HG02981 (cell line): Measurements from ENCODE around the gene DIP2B.

ENCODE experiments used
- ATAC-seq: cut with Tn5 transposase; IDR thresholded peaks from one replicate; pipeline ENCODE4 v1.9.1; 2021; ENCODE audit warnings: mild to moderate bottlenecking, moderate library complexity; ENCODE audit not compliant: unreplicated experiment

Gene DIP2B

DNA sequence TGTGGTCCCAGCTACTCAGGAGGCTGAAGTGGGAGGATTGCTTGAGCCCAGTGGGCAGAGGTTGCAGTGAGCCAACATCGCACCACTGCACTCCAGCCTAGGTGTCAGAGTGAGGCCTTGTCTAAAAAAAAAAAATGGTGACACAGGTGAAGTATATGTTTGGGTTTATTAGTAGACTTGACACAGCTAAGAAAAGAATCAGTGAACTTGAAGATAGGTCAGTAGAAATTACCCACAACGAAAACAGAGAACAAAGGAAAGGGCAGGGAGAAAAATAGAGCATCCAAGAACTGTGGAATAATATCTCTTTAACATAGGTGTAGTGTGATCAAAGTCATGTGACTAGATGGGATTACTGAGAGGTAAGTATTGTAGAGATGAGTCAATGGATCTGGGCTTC, 282.8 kb downstream of the DIP2B start:
- no peak for ATAC-seq

DNA sequence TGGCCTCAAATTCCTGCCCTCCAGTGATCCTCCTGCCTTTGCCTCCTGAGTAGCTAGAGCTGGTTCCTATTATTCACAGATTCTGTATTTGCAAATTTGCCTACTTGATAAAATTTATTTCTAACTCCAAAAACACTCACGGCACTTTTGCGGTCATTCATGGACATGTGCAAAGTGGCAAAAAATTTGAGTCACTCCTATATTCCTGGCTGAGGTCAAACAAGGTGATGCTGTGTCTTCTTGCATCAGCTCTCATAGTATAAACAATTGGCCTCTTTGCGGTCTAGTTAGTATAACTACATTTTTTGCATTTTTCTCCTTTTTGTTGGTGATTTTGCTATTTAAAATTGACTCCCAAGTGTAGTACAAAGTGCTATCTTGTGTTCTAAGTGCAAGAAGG, 283.8 kb downstream of the DIP2B start:
- no peak for ATAC-seq

DNA sequence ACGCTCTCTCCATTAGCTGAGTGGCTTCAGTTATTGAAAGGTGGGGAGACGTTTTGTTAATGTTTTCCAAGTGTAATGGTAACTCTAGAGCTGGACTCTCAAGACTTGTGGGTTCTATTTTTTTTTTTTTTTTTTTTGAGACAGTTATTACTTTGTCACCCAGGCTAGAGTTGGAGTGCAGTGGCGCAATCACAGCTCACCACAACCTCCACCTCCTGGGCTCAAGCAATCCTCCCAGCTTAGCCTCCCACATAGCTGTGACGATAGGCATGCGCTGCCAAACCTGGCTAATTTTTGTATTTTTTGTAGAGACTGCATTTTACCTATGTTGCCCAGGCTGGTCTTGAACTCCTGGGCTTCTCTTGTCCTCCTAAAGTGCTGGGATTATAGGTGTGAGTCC, 285.3 kb downstream of the DIP2B start:
- no peak for ATAC-seq
